Effector CD4-positive, alpha-beta T cell (primary cell): Measurements from ENCODE around the gene EXOC6B.
"Not testable (repeated sequence)": the region's sequence is repeated elsewhere in the genome, so short reads cannot be mapped to it uniquely, and the experiment has no call there.

Experiments used
- DNase-seq: peaks from one replicate; pipeline ENCODE4 v3.0.0-alpha.2; 2020

The EXOC6B gene

GRCh38 chr2:72538486-72538885 is 287.3 kb downstream of the EXOC6B start:
- no peak for DNase-seq

- DNase-seq = not testable (repeated sequence)
These were observed 290.2 kb downstream of the EXOC6B start for GRCh38 chr2:72535586-72535985.

DNA sequence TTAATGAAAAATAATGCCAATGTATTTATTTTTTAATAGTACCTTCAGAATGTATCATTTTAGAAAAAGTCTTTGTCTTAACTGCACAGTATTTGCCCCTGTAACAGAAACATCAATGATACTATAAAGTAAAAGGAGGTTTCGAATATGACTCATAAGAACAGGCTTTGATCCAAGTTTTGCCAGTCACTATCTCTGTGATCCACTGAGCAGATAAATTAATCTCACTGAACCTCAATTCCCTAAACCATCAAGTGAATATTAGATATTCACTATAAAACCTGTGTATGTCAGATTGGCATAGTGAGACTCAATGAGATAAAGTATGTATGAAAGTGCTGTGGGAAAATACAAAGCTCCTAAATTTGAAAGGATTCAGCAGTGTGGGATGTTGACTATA is 292.1 kb downstream of the EXOC6B start:
- no peak for DNase-seq

DNA sequence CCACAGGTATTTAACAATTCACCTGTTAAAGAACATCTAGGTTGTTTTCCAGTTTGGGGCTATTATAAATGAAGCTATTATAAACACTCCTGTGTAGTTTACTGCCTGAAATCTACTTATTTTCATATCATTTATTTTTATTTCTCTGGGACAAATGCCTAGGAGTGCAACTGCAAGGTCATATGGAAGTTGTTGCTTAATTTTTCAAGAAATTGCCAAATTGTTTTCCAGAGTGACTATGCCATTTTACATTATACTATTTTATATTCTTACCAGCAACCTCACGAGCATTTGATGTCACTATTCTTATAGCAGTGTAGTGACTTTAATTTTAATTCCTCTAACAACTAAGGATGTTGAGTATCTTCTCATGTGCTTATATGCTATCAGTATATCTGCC is 298.4 kb downstream of the EXOC6B start:
- DNase-seq = no peak

GRCh38 chr2:72526623-72527022 is 299.2 kb downstream of the EXOC6B start:
- DNase-seq = no peak

DNA sequence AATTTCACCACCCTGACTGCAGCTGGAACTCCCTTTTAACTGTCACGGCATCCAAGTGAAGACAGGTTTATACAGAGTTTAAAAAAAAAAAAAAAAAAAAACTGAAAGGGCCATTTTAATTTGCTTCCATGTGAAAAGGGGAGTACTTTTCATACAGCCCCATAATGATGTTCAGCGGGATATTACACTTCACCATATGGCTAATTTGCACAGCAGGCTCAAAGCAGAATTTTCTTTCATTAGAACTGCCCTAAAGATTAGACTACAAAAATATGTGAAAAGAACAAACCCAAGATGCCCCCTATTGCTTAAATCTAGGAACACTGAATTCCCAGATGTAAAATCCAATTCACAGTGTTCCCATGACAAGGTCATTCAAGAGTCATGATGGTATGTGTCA is 301.8 kb downstream of the EXOC6B start:
- DNase-seq = no peak

DNA sequence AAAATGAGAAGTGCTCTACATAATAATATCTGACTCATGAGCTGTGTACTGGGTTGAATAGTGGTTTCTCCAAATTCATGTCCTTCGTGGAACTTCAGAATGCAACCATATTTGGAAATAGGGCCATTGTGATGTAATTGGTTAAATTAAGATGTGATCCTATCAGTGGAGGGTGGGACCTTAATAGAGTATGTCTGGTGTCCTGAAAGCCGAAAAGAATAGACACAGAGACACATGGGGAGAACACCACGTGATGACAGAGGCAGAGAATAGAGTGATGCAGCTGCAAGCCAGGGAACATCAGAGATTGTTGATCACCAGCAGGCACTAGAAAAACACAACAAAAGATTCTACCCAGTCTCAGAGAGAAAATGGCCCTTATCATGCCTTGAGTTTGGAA is 310.1 kb downstream of the EXOC6B start:
- DNase-seq = no peak

GRCh38 chr2:72513011-72513410 is 312.8 kb downstream of the EXOC6B start:
- DNase-seq = no peak

DNA sequence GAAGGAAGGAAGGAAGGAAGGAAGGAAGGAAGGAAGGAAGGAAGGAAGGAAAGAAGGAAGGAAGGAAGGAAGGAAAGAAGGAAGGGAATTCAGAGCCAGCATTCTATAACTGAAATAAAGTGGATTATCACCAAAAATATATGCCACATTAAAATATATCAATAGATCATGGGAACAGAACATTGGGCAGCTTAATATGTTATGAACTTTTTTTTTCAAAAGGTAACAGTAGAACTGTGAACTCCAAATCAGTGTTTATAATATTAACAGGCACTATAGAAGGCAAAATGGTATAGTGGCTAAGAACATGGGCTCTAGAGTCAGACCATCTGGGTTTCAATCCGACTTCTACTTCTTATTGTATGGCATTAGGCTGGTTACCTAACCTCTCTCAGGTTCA is 313.5 kb downstream of the EXOC6B start:
- DNase-seq = no peak

- DNase-seq = no peak
These were observed 313.9 kb downstream of the EXOC6B start for GRCh38 chr2:72511906-72512305.

GRCh38 chr2:72497763-72498162 is 328.1 kb downstream of the EXOC6B start:
- no peak for DNase-seq

- no peak for DNase-seq
These were observed 329.4 kb downstream of the EXOC6B start for GRCh38 chr2:72496479-72496878.

DNA sequence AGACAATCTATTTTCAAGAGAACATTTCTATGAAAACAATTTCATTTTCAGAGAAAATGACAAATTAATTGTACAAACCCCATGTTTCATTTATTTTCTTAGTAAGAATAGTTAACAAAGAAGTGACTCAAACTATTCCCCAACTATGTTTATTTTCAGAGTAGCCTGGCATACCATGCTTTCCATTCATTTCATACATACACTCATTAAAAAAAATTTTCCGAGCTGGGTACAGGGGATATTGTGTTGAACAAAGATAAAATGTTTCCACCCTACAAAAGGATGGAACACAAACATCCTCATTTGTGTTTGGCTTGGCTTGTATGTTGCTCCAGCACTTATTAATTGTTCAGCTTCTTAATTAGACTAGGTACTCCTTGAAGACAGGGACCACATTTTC is 331.4 kb downstream of the EXOC6B start:
- no peak for DNase-seq

DNA sequence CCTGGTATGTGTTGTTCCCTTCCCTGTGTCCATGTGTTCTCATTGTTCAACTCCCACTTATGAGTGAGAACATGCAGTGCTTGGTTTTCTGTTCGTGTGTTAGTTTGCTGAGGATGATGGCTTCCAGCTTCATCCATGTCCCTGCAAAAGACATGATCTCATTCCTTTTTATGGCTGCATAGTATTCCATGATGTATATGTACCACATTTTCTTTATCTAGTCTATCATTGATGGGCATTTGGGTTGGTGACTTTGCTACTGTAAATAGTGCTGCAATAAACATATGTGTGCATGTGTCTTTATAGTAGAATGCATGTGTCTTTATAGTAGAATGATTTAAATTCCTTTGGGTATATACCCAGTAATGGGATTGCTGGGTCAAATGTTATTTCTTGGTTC is 341.2 kb downstream of the EXOC6B start:
- not testable (repeated sequence) for DNase-seq

GRCh38 chr2:72483346-72483745 is 342.5 kb downstream of the EXOC6B start:
- no peak for DNase-seq

- no peak for DNase-seq
These were observed 350.6 kb downstream of the EXOC6B start for GRCh38 chr2:72475246-72475645.

DNA sequence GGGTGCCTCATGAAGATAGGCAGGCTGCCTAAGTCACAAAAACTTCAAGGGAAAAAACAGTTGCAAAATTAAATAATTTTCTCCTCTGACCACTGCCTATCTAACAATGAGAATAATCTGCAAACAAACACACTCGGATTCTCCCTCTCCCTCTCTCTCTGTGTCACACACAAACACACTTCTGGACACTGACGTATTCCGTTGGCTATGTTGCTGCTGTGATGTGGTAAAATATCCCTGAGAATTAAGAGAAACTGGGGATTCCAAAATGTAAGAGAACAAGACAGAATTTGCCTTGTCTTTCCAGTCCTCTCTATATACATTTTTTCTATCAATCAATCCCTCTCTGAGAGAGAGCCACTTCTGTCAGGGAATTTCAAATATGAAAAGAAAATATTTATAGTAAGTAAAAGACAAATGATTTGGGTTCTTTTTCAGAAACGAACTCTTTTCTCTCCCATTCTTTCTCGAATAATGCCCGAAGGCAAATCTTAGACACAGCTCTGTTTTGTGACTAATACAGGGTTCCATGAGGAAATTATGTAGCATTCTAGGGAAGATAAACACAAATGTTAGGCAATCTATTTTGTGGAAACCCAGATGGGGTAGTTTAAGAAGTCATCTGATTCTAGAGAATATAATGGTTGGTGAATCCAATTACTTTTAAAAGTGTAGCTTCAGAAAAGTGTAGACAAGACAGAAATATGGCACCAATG is 367.9 kb downstream of the EXOC6B start:
- no peak for DNase-seq

DNA sequence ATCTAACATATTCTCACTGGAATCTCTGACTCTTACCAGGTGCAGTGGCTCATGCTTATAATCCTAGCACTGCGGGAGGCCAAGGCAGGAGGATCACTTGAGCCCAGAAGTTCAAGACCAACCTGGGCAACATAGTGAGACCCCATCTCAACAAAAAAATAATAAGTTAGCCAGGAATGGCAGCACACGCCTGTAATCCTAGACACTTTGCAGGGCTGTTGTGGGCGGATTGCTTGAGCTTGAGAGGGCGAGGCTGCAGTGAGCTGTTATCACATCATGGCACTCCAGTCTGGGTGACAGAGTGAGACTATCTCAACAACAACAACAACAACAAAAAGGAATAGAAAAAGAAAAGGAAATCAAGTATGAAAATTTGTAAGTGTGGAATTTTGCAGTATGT is 371.6 kb downstream of the EXOC6B start:
- no peak for DNase-seq

- no peak for DNase-seq
These were observed 383.6 kb downstream of the EXOC6B start for GRCh38 chr2:72442270-72442669.

- no peak for DNase-seq
These were observed 385.9 kb downstream of the EXOC6B start for GRCh38 chr2:72439892-72440291.

DNA sequence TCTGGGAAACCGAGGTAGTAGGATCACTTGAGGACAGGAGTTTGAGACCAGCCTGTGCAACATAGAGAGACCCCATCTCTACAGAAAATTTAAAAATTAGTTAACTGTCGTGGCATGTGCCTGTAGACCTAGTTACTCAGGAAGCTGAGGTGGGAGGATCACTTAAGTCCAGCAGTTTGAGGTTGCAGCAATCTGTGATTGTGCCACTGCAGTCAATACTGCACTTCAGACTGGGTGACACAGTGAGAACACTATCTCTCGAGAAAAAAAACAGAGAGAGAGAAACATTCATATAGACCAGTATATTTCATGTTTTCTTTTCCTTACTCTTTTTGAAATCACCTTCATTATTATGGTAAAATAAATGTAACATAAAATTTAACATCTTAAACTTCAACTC is 387.5 kb downstream of the EXOC6B start:
- DNase-seq = no peak

DNA sequence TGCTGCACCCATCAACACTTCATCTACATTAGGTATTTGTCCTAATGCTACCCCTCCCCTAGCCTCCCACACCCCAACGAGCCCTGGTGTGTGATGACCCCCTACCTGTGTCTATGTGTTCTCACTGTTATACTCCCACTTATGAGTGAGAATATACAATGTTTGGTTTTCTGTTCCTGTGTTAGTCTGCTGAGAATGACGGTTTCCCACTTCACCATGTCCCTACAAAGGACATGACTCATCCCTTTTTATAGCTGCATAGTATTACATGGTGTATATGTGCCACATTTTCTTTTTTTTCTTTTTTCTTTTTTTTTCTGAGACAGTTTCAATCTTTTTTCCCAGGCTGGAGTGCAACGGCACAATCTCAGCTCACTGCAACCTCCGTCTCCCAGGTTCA is 394.1 kb downstream of the EXOC6B start:
- no peak for DNase-seq

- DNase-seq = no peak
These were observed 398.6 kb downstream of the EXOC6B start for GRCh38 chr2:72427022-72427861.

DNA sequence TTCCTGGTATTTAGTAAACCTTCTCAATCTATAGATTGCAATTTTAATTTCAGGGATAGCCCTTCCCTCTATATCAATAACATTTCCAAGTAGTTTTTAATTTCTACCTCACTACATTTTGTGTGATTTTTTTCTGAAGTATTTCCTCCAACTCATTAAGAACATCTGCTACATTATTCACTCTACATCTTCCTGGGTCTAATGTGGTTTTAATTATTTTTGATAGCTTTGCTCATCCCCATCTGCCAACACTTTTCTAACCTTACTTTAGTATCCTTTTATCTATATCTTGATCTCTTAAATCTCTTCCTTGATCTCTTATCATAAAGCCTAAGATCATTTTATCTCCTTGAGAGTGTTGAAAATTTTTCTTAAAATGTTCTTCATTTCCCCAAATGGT is 399.8 kb downstream of the EXOC6B start:
- DNase-seq = no peak
